HepG2 (cell line): Measurements from ENCODE around the gene CYB561. TPM values are rescaled to one million over a fixed set of nuclear protein-coding genes. Genes with fewer than 3 reads are reported as not detected.

ENCODE experiments used
- EZH2 ChIP-seq: conservative IDR thresholded peaks from 2 replicates; pipeline ENCODE4 v1.6.1; 2012; ENCODE audit warnings: mild to moderate bottlenecking, low read depth, low read length, moderate library complexity
- HNF4A ChIP-seq: sonication (generic); formaldehyde crosslinking; IDR thresholded peaks from 2 replicates; pipeline ENCODE4 v1.4.0; 2020; ENCODE audit warnings: missing genetic modification reagents
- HNRNPLL ChIP-seq: fragments of 200-400 bp; formaldehyde crosslinking; IDR thresholded peaks from 2 replicates; pipeline ENCODE4 v1.6.1; 2017; ENCODE audit warnings: mild to moderate bottlenecking, low read depth, low read length; ENCODE audit not compliant: poor library complexity, severe bottlenecking
- ISL2 ChIP-seq: sonication (generic); formaldehyde crosslinking; IDR thresholded peaks from 2 replicates; pipeline ENCODE4 v1.5.0; 2020; ENCODE audit warnings: missing genetic modification reagents
- KLF16 ChIP-seq, 2 experiments: sonication (generic) in 1 of 2; formaldehyde crosslinking in 1 of 2; IDR thresholded peaks; 2 replicates each; pipeline versions ENCODE4 v1.6.1 to v1.8.0; 2016 to 2023; ENCODE audit warnings: missing genetic modification reagents in 2 of 2, missing compliant biosample characterization in 1 of 2
- MAFG ChIP-seq: sonication (generic); formaldehyde crosslinking; IDR thresholded peaks from 2 replicates; pipeline ENCODE4 v1.5.1; 2020; ENCODE audit warnings: mild to moderate bottlenecking, missing genetic modification reagents
- MZF1 ChIP-seq: sonication (generic); formaldehyde crosslinking; IDR thresholded peaks from 2 replicates; pipeline ENCODE4 v1.8.1; 2023; ENCODE audit warnings: mild to moderate bottlenecking, missing genetic modification reagents, borderline replicate concordance
- NFATC3 ChIP-seq: sonication (generic); formaldehyde crosslinking; IDR thresholded peaks from 2 replicates; pipeline ENCODE4 v1.5.1; 2020; ENCODE audit warnings: mild to moderate bottlenecking, missing genetic modification reagents
- NR2F2 ChIP-seq: IDR thresholded peaks from 2 replicates; pipeline ENCODE4 v1.6.1; 2012; ENCODE audit warnings: low read depth, inconsistent platforms, borderline replicate concordance
- POLR2AphosphoS5 ChIP-seq: IDR thresholded peaks from 2 replicates; pipeline ENCODE4 v1.6.1; 2012; ENCODE audit warnings: low read depth, low read length
- RFX1 ChIP-seq: fragments of 450-650 bp; IDR thresholded peaks from 2 replicates; pipeline ENCODE4 v1.6.1; 2017
- RFX5 ChIP-seq: IDR thresholded peaks from 2 replicates; pipeline ENCODE4 v1.6.1; 2011; ENCODE audit warnings: low read depth, low read length, improper control_type of control experiment
- SAFB2 ChIP-seq: sonication (generic); formaldehyde crosslinking; IDR thresholded peaks from 2 replicates; pipeline ENCODE4 v1.5.1; 2020; ENCODE audit warnings: missing genetic modification reagents, low read depth, mild to moderate bottlenecking, borderline replicate concordance
- SP1 ChIP-seq, 2 experiments: fragments of 450-650 bp in 1 of 2; sonication (generic) in 1 of 2; formaldehyde crosslinking in 1 of 2; IDR thresholded peaks; 2 replicates each; pipeline versions ENCODE4 v1.4.0 to v1.6.1; 2016 to 2020; ENCODE audit warnings: missing genetic modification reagents in 1 of 2
- TEAD3 ChIP-seq: optimal IDR thresholded peaks from 2 replicates; pipeline ENCODE3; 2016; ENCODE audit warnings: borderline replicate concordance
- ZBTB38 ChIP-seq: sonication (generic); formaldehyde crosslinking; IDR thresholded peaks from 2 replicates; pipeline ENCODE4 v1.5.1; 2020; ENCODE audit warnings: mild to moderate bottlenecking, missing genetic modification reagents
- ZNF121 ChIP-seq: sonication (generic); formaldehyde crosslinking; IDR thresholded peaks from 2 replicates; pipeline ENCODE4 v1.5.0; 2020; ENCODE audit warnings: mild to moderate bottlenecking, missing genetic modification reagents
- ZNF180 ChIP-seq: sonication (generic); formaldehyde crosslinking; IDR thresholded peaks from 2 replicates; pipeline ENCODE4 v1.4.0; 2020; ENCODE audit warnings: low read depth, missing genetic modification reagents, borderline replicate concordance
- ZNF256 ChIP-seq: sonication (generic); formaldehyde crosslinking; conservative IDR thresholded peaks from 2 replicates; pipeline ENCODE4 v1.4.0; 2020; ENCODE audit warnings: missing genetic modification reagents
- ZNF333 ChIP-seq: sonication (generic); formaldehyde crosslinking; IDR thresholded peaks from 2 replicates; pipeline ENCODE4 v1.4.0; 2020; ENCODE audit warnings: mild to moderate bottlenecking, missing genetic modification reagents, borderline replicate concordance
- ZNF446 ChIP-seq: sonication (generic); formaldehyde crosslinking; IDR thresholded peaks from 2 replicates; pipeline ENCODE4 v1.5.0; 2020; ENCODE audit warnings: mild to moderate bottlenecking, missing genetic modification reagents
- ZNF558 ChIP-seq: sonication (generic); formaldehyde crosslinking; IDR thresholded peaks from 2 replicates; pipeline ENCODE4 v1.9.0; 2022; ENCODE audit warnings: mild to moderate bottlenecking, missing genetic modification reagents, borderline replicate concordance
- ZSCAN22 ChIP-seq: sonication (generic); formaldehyde crosslinking; IDR thresholded peaks from 2 replicates; pipeline ENCODE4 v1.4.0; 2020; ENCODE audit warnings: mild to moderate bottlenecking, missing genetic modification reagents
- ZSCAN29 ChIP-seq: sonication (generic); formaldehyde crosslinking; conservative IDR thresholded peaks from 2 replicates; pipeline ENCODE4 v1.4.0; 2020; ENCODE audit warnings: mild to moderate bottlenecking, missing genetic modification reagents
- polyA plus RNA-seq, 8 experiments: library from polyadenylated mRNA; depleted of rRNA in 3 of 8; stranded (reverse) in 7 of 8; unstranded in 1 of 8; fragments of >200 nt; fragmentation: Illumina TruSeq in 4 of 8; extraction: Trizol in 4 of 8; gene quantifications; 2 replicates each; pipeline versions ENCODE4 v1.2.1 to v1.2.3, GENCODE V29; 2011 to 2016; ENCODE audit warnings: low read depth in 4 of 8, missing spikeins in 1 of 8, mixed read lengths in 1 of 8; ENCODE audit not compliant: insufficient read depth in 1 of 8
- total RNA-seq, 5 experiments: library from RNA; depleted of rRNA; stranded (reverse); fragments of >200 nt; fragmentation: Illumina TruSeq; extraction: Trizol; gene quantifications; 2 replicates each; pipeline ENCODE4 v1.2.3, GENCODE V29; 2016; ENCODE audit warnings: low read depth in 1 of 5
- TF ChIP-seq, protein P1 (sequence below): IDR thresholded peaks from 2 replicates; pipeline ENCODE4 v1.4.0; 2020; ENCODE audit warnings: mild to moderate bottlenecking, missing genetic modification reagents
- TF ChIP-seq, protein P2 (sequence below): sonication (generic); formaldehyde crosslinking; IDR thresholded peaks from 2 replicates; pipeline ENCODE4 v1.4.0; 2020; ENCODE audit warnings: low read depth, mild to moderate bottlenecking, missing genetic modification reagents
- TF ChIP-seq, protein P3 (sequence below): sonication (generic); formaldehyde crosslinking; IDR thresholded peaks from 2 replicates; pipeline ENCODE4 v1.9.0; 2021; ENCODE audit warnings: missing genetic modification reagents, mild to moderate bottlenecking, borderline replicate concordance

The CYB561 gene
- total and polyA plus RNA-seq, 2 of the 13 experiments (the other 11 are each of a cell fraction or from before 2014, with no cell fraction given): 1.5 to 6.7 TPM

DNA sequence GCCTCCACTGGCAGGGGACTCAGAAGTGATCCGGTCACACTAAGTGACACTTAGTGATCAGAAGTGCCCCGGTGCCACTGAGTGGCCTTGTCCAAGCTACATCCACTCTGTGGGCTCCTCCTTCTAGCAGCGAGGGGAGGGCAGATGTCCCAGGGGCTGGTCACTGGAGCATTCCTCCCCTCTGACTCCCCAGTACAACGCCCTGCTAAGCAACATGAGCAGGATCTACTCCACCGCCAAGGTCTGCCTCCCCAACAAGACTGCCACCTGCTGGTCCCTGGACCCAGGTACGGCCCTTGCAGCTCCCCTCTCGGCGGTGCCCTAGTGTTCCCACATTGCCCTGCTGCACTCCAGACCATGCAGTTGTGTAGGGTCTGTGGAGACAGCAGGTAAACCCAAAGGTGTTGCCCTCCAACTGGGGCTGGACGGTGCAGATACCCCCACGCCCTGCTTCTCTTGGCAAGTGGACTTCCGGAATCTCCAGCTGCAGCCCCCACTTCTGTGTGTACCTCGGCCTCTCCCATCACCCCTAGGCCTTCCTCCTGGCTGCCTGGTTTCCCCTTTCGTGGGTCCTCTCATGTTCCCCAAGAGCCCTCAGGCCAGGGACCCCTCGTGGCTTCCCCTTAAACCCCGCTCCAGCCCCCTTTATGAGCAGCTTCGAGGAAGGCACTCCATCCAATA is 32.8 kb upstream of the CYB561 start (continued):
- TF ChIP-seq, protein P1, sequence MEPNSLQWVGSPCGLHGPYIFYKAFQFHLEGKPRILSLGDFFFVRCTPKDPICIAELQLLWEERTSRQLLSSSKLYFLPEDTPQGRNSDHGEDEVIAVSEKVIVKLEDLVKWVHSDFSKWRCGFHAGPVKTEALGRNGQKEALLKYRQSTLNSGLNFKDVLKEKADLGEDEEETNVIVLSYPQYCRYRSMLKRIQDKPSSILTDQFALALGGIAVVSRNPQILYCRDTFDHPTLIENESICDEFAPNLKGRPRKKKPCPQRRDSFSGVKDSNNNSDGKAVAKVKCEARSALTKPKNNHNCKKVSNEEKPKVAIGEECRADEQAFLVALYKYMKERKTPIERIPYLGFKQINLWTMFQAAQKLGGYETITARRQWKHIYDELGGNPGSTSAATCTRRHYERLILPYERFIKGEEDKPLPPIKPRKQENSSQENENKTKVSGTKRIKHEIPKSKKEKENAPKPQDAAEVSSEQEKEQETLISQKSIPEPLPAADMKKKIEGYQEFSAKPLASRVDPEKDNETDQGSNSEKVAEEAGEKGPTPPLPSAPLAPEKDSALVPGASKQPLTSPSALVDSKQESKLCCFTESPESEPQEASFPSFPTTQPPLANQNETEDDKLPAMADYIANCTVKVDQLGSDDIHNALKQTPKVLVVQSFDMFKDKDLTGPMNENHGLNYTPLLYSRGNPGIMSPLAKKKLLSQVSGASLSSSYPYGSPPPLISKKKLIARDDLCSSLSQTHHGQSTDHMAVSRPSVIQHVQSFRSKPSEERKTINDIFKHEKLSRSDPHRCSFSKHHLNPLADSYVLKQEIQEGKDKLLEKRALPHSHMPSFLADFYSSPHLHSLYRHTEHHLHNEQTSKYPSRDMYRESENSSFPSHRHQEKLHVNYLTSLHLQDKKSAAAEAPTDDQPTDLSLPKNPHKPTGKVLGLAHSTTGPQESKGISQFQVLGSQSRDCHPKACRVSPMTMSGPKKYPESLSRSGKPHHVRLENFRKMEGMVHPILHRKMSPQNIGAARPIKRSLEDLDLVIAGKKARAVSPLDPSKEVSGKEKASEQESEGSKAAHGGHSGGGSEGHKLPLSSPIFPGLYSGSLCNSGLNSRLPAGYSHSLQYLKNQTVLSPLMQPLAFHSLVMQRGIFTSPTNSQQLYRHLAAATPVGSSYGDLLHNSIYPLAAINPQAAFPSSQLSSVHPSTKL (CRISPR knock-in tag): 0 out of 2 replicates have a peak, but pooled peaks have one; percentile 14
- no peak for TF ChIP-seq ZNF446
- peak; percentile 61 for TF ChIP-seq TEAD3
- no peak for TF ChIP-seq ZNF558 (CRISPR knock-in tag)
- no peak for TF ChIP-seq NR2F2
- no peak for TF ChIP-seq ZNF256 (CRISPR knock-in tag)
- TF ChIP-seq, protein P2, sequence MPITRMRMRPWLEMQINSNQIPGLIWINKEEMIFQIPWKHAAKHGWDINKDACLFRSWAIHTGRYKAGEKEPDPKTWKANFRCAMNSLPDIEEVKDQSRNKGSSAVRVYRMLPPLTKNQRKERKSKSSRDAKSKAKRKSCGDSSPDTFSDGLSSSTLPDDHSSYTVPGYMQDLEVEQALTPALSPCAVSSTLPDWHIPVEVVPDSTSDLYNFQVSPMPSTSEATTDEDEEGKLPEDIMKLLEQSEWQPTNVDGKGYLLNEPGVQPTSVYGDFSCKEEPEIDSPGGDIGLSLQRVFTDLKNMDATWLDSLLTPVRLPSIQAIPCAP (CRISPR knock-in tag): no peak
- TF ChIP-seq ZBTB38: peak; percentile 48; the same call in 1 of the 2 replicates
- TF ChIP-seq ZSCAN22 (CRISPR knock-in tag): no peak
- TF ChIP-seq ZNF121: no peak
- TF ChIP-seq ISL2 (CRISPR knock-in tag): no peak
- TF ChIP-seq SAFB2 (CRISPR knock-in tag): no peak
- TF ChIP-seq POLR2AphosphoS5: no peak
- no peak for TF ChIP-seq MZF1 (CRISPR knock-in tag)
- TF ChIP-seq, protein P3, sequence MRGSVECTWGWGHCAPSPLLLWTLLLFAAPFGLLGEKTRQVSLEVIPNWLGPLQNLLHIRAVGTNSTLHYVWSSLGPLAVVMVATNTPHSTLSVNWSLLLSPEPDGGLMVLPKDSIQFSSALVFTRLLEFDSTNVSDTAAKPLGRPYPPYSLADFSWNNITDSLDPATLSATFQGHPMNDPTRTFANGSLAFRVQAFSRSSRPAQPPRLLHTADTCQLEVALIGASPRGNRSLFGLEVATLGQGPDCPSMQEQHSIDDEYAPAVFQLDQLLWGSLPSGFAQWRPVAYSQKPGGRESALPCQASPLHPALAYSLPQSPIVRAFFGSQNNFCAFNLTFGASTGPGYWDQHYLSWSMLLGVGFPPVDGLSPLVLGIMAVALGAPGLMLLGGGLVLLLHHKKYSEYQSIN (CRISPR knock-in tag): no peak
- TF ChIP-seq SP1 (IDR thresholded peaks at IDR 0.05): no peak
- TF ChIP-seq SP1 (CRISPR knock-in tag; IDR thresholded peaks at IDR 0.05): no peak
- no peak for TF ChIP-seq MAFG
- peak; percentile 33 for TF ChIP-seq HNRNPLL
- TF ChIP-seq ZNF180 (CRISPR knock-in tag): no peak
- no peak for TF ChIP-seq NFATC3 (CRISPR knock-in tag)
- TF ChIP-seq KLF16 (CRISPR knock-in tag; IDR thresholded peaks at IDR 0.05): 0 out of 4 replicates have a peak, but pooled peaks of 1 of the 2 experiments have one; percentile 30
- TF ChIP-seq ZSCAN29: no peak
- no peak for TF ChIP-seq RFX1
- no peak for TF ChIP-seq ZNF333 (CRISPR knock-in tag)
- 0 out of 2 replicates have a peak, but pooled peaks have one; percentile 22 for TF ChIP-seq RFX5
- no peak for TF ChIP-seq EZH2
- no peak for TF ChIP-seq HNF4A (CRISPR knock-in tag)
